HepG2 (cell line): ENCODE data around the gene ALS2. TPM values are rescaled to one million over a fixed set of nuclear protein-coding genes. Genes with fewer than 3 reads are reported as not detected.

Experiments
- ATAC-seq: fragments of 200-7000 bp; cut with Tn5 transposase; 3 replicates; pipeline ENCODE4 v1.9.1; 2020; ENCODE audit warnings: mild to moderate bottlenecking, moderate library complexity
- BruUV-seq: library from RNA; stranded (reverse); fragments of 400-500 nt; replicated peaks from 2 replicates; lab custom pipeline; 2021; lab: Mats Ljungman, UMichigan
- CTCF ChIA-PET: fragments of 300-600 bp; formaldehyde crosslinking; extraction: SDS; loops from one replicate; lab custom pipeline; 2021; ENCODE audit warnings: low total read pairs, inconsistent platforms, low intra/inter-chr PET ratio; lab: Yijun Ruan, JAX
- POLR2A ChIA-PET: fragments of 350-600 bp; sonication (Branson Sonifier 250); formaldehyde crosslinking; loops from one replicate; lab custom pipeline; 2020; ENCODE audit warnings: antibody characterized with exemption, inconsistent platforms; lab: Yijun Ruan, JAX
- DNase-seq: peaks from one replicate; pipeline ENCODE4 v3.0.0-alpha.2; 2015; ENCODE audit warnings: low spot score
- FAIRE-seq: peaks from 3 replicates; lab custom pipeline; 2011; peaks lifted over from hg19 to GRCh38; lab: Jason Lieb, UNC
- H2AFZ ChIP-seq: one replicate; pipeline ENCODE4 v1.6.1; 2011; ENCODE audit warnings: low read length, inconsistent platforms
- H3K27ac ChIP-seq: fragments of 300-600 bp; 3 replicates; pipeline ENCODE4 v1.8.0; 2011; ENCODE audit warnings: mixed run types, mild to moderate bottlenecking, mixed read lengths, low read length, inconsistent platforms; ENCODE audit not compliant: insufficient read depth; ENCODE audit errors: extremely low read length
- H3K27me3 ChIP-seq, 2 experiments: fragments of 200-600 bp in 1 of 2; 2 replicates in 1 of 2; 3 replicates in 1 of 2; pipeline versions ENCODE4 v1.6.0 to v1.8.0; 2011; ENCODE audit warnings: low read length in 2 of 2, mild to moderate bottlenecking in 2 of 2, moderate library complexity in 2 of 2, inconsistent platforms in 1 of 2; ENCODE audit not compliant: insufficient read depth in 2 of 2, control insufficient read depth in 1 of 2
- H3K36me3 ChIP-seq, 2 experiments: fragments of 200-600 bp in 1 of 2; replicated peaks in 1 of 2; 2 replicates in 1 of 2; 3 replicates in 1 of 2; pipeline versions ENCODE4 v1.5.1 to v1.8.0; 2011; ENCODE audit warnings: low read length in 2 of 2, inconsistent platforms in 1 of 2; ENCODE audit not compliant: insufficient read depth in 2 of 2, control insufficient read depth in 1 of 2
- H3K4me1 ChIP-seq: 2 replicates; pipeline ENCODE4 v1.5.1; 2012; ENCODE audit warnings: low read length, inconsistent platforms; ENCODE audit not compliant: insufficient read depth
- H3K4me2 ChIP-seq: 2 replicates; pipeline ENCODE4 v1.6.0; 2011; ENCODE audit warnings: low read depth, low read length, inconsistent platforms
- H3K4me3 ChIP-seq, 3 experiments: fragments of 200-600 bp in 1 of 3; sonication (generic), shearing (Covaris generic) in 1 of 3; replicated peaks in 1 of 3; 2 replicates each; pipeline ENCODE4 v1.5.1; 2011 to 2016; ENCODE audit warnings: low read length in 3 of 3, inconsistent platforms in 2 of 3, low read depth in 2 of 3, mild to moderate bottlenecking in 2 of 3, control low read depth in 1 of 3, mixed read lengths in 1 of 3; ENCODE audit not compliant: insufficient read depth in 1 of 3
- H3K79me2 ChIP-seq: one replicate; pipeline ENCODE4 v1.6.1; 2011; ENCODE audit warnings: low read length, inconsistent platforms; ENCODE audit not compliant: insufficient read depth
- H3K9ac ChIP-seq: 2 replicates; pipeline ENCODE4 v1.6.0; 2011; ENCODE audit warnings: mild to moderate bottlenecking, low read depth, low read length, inconsistent platforms; ENCODE audit not compliant: insufficient read depth
- H3K9me3 ChIP-seq: 2 replicates; pipeline ENCODE4 v1.5.1; 2012; ENCODE audit warnings: mild to moderate bottlenecking, low read length
- H4K20me1 ChIP-seq: 2 replicates; pipeline ENCODE4 v1.6.0; 2011; ENCODE audit warnings: inconsistent platforms, mild to moderate bottlenecking, low read length, moderate library complexity; ENCODE audit not compliant: insufficient read depth
- BATF2 ChIP-seq: sonication (generic); formaldehyde crosslinking; IDR thresholded peaks from 2 replicates; pipeline ENCODE4 v1.8.0; 2022; ENCODE audit warnings: mild to moderate bottlenecking, missing genetic modification reagents, moderate library complexity
- CENPT ChIP-seq: sonication (generic); formaldehyde crosslinking; IDR thresholded peaks from 2 replicates; pipeline ENCODE4 v1.8.0; 2022; ENCODE audit warnings: low read depth, mild to moderate bottlenecking, moderate library complexity, missing genetic modification reagents
- DBP ChIP-seq: sonication (generic); formaldehyde crosslinking; IDR thresholded peaks from 2 replicates; pipeline ENCODE4 v1.4.0; 2020; ENCODE audit warnings: missing genetic modification reagents; ENCODE audit errors: not compliant biosample characterization
- DPF2 ChIP-seq: sonication (generic); formaldehyde crosslinking; IDR thresholded peaks from 2 replicates; pipeline ENCODE4 v1.4.0; 2020; ENCODE audit warnings: mild to moderate bottlenecking, low read depth, missing genetic modification reagents, borderline replicate concordance
- ELF3 ChIP-seq: IDR thresholded peaks from 2 replicates; pipeline ENCODE4 v1.6.1; 2016; ENCODE audit warnings: missing genetic modification reagents, missing compliant biosample characterization
- FOXA1 ChIP-seq, 2 experiments: fragments of 450-650 bp in 1 of 2; sonication (generic) in 1 of 2; formaldehyde crosslinking in 1 of 2; IDR thresholded peaks; 2 replicates each; pipeline versions ENCODE4 v1.4.0 to v1.6.1; 2016 to 2020; ENCODE audit warnings: missing genetic modification reagents in 1 of 2
- SMAD1 ChIP-seq: sonication (generic); formaldehyde crosslinking; IDR thresholded peaks from 2 replicates; pipeline ENCODE4 v1.4.0; 2020; ENCODE audit warnings: missing genetic modification reagents, low read depth, mild to moderate bottlenecking, borderline replicate concordance
- ZSCAN30 ChIP-seq: sonication (generic); formaldehyde crosslinking; IDR thresholded peaks from 2 replicates; pipeline ENCODE4 v1.5.0; 2020; ENCODE audit warnings: mild to moderate bottlenecking, missing genetic modification reagents
- WGBS: methylation state at CpG from one replicate; pipeline ENCODE4 v1.1.6; 2017; ENCODE audit warnings: low lambda C conversion rate; 5-methylcytosine and 5-hydroxymethylcytosine counted together
- in situ Hi-C: cut with HindIII; loops from 2 replicates; pipeline ENCODE4 v1.10.0; 2017; ENCODE audit warnings: low pct_unique_long_range_greater_than_20kb; ENCODE audit not compliant: extremely low pct_ligation_motif_present
- intact Hi-C: fragments of 100-400 bp; cut with micrococcal nuclease; formaldehyde crosslinking; loops from one replicate; pipeline ENCODE4 v1.10.0; 2022; ENCODE audit not compliant: unreplicated experiment
- polyA plus RNA-seq, 8 experiments: library from polyadenylated mRNA; depleted of rRNA in 3 of 8; stranded (reverse) in 7 of 8; unstranded in 1 of 8; fragments of >200 nt; fragmentation: Illumina TruSeq in 4 of 8; extraction: Trizol in 4 of 8; gene quantifications; 2 replicates each; pipeline versions ENCODE4 v1.2.1 to v1.2.3, GENCODE V29; 2011 to 2016; ENCODE audit warnings: low read depth in 4 of 8, missing spikeins in 1 of 8, mixed read lengths in 1 of 8; ENCODE audit not compliant: insufficient read depth in 1 of 8
- total RNA-seq, 5 experiments: library from RNA; depleted of rRNA; stranded (reverse); fragments of >200 nt; fragmentation: Illumina TruSeq; extraction: Trizol; gene quantifications; 2 replicates each; pipeline ENCODE4 v1.2.3, GENCODE V29; 2016; ENCODE audit warnings: low read depth in 1 of 5

The ALS2 gene
- total and polyA plus RNA-seq, 2 of the 13 experiments (the other 11 are each of a cell fraction or from before 2014, with no cell fraction given), result 12.7 to 19.3 TPM

- H3K36me3 ChIP-seq, result no peaks in the 10 kb centered on the region
- H3K4me1 ChIP-seq, result no peaks in the 10 kb centered on the region
- no peaks in the 10 kb centered on the region for H3K79me2 ChIP-seq
- no peak for TF ChIP-seq BATF2 (CRISPR knock-in tag)
- H4K20me1 ChIP-seq, result no peaks in the 10 kb centered on the region
- in situ Hi-C loops, result no loop called here
- H3K27ac ChIP-seq, result no peak overlapping the region
- H2AFZ ChIP-seq, result no peak overlapping the region
- POLR2A ChIA-PET, result no interaction called here
- DNase-seq (no peak), FAIRE-seq (no peak), ATAC-seq (no peak)
- intact Hi-C loops, result no loop called here
- CTCF ChIA-PET, result no interaction called here
- H3K4me3 ChIP-seq, result no peak overlapping the region
- H3K4me2 ChIP-seq, result no peak overlapping the region
- 38% methylated on average over 2 of the region's 2 CpGs for WGBS
- H3K9me3 ChIP-seq, result no peaks in the 10 kb centered on the region
- BruUV-seq, result no TSS peak
- no peak overlapping the region for H3K9ac ChIP-seq
- H3K27me3 ChIP-seq, result peaks cover 1 to 19% of the 10 kb centered on the region in 2 experiments; a peak in 3 of 5 replicates
These were observed 27.3 kb upstream of the ALS2 start for GRCh38 chr2:201808027-201808426.

DNA sequence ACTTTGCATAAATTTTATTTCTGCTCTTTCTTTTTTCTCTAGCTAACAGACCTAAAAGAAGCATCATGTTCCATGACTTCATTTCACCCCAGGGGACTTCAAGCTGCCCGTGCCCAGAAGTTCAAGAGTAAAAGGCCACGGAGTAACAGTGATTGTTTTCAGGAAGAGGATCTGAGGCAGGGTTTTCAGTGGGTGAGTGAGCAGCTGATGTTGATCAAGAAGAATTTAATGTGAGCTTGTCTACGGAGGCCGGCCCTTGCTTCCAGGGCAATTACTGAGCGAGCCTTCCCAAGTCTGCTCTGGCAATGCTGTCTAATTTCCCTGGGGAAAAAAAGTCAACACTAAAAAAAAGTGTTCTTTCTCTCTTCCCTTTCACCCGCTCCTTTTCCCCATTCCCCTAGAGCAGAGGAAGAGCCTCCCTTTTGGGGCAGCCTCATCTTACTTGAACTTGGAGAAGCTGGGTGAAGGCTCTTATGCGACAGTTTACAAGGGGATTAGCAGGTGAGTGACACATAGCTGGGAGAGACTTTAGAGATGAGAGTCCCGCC lies 26.8 kb upstream of the ALS2 start:
- H3K9ac ChIP-seq, result no peak overlapping the region
- H2AFZ ChIP-seq, result no peak overlapping the region
- no peaks in the 10 kb centered on the region for H4K20me1 ChIP-seq
- no peaks in the 10 kb centered on the region for H3K9me3 ChIP-seq
- FAIRE-seq (no peak), DNase-seq (no peak), ATAC-seq (no peak)
- BruUV-seq, result no TSS peak
- no peaks in the 10 kb centered on the region for H3K79me2 ChIP-seq
- no peaks in the 10 kb centered on the region for H3K36me3 ChIP-seq
- no peak overlapping the region for H3K4me2 ChIP-seq
- H3K4me1 ChIP-seq, result no peaks in the 10 kb centered on the region
- in situ Hi-C loops, result no loop called here
- H3K4me3 ChIP-seq, result no peak overlapping the region
- peaks cover 1 to 19% of the 10 kb centered on the region in 2 experiments; a peak in 3 of 5 replicates for H3K27me3 ChIP-seq
- ChIA-PET CTCF (no interaction called here), POLR2A (no interaction called here)
- WGBS, result 44% methylated on average over 8 of the region's 8 CpGs
- intact Hi-C loops, result no loop called here
- no peak overlapping the region for H3K27ac ChIP-seq
- TF ChIP-seq FOXA1 (IDR thresholded peaks at IDR 0.05) (no peak), FOXA1 (CRISPR knock-in tag; IDR thresholded peaks at IDR 0.05) (no peak), ELF3 (CRISPR knock-in tag) (no peak), DBP (no peak), ZSCAN30 (CRISPR knock-in tag) (no peak), SMAD1 (CRISPR knock-in tag) (no peak), CENPT (CRISPR knock-in tag) (no peak), DPF2 (CRISPR knock-in tag) (no peak)
